HCT116 (cell line): ENCODE data around the gene TMEM151A. TPM values are rescaled to one million over a fixed set of nuclear protein-coding genes. Genes with fewer than 3 reads are reported as not detected.

Source experiments
- ATAC-seq: fragments of 200-7000 bp; cut with Tn5 transposase; 2 replicates; pipeline ENCODE4 v1.9.1; 2020; ENCODE audit warnings: mild to moderate bottlenecking, moderate library complexity
- BruUV-seq: library from RNA; stranded (reverse); fragments of 400-500 nt; replicated peaks from 2 replicates; lab custom pipeline; 2021; lab: Mats Ljungman, UMichigan
- CTCF ChIA-PET: fragments of 300-600 bp; sonication (Branson Sonifier 250); formaldehyde crosslinking; loops from one replicate; lab custom pipeline; 2021; ENCODE audit warnings: antibody characterized with exemption; lab: Charles Lee
- POLR2A ChIA-PET: fragments of 300-600, 350-600 bp; sonication (Branson Sonifier 250); formaldehyde crosslinking; loops from one replicate; lab custom pipeline; 2021; ENCODE audit warnings: antibody characterized with exemption; lab: Charles Lee
- RAD21 ChIA-PET, 2 experiments: fragments of 300-600 bp; sonication (Branson Sonifier 250); formaldehyde crosslinking; loops; one replicate each; lab custom pipeline; 2023; ENCODE audit warnings: low total read pairs in 2 of 2; ENCODE audit not compliant: uncharacterized antibody in 2 of 2, unreplicated experiment in 2 of 2, low non-redundant PET in 1 of 2; lab: Charles Lee
- DNase-seq: peaks from one replicate; pipeline ENCODE4 v3.0.0-alpha.2; 2010; ENCODE audit warnings: low read depth, low spot score
- H2AFZ ChIP-seq: fragments of 200-600 bp; shearing (Covaris generic), sonication (generic); 2 replicates; pipeline ENCODE4 v1.6.1; 2017; ENCODE audit warnings: low read depth, mixed run types, mixed read lengths, antibody characterized with exemption, low read length; ENCODE audit not compliant: poor library complexity, severe bottlenecking
- H3K27ac ChIP-seq: 2 replicates; pipeline ENCODE4 v1.5.1; 2012; ENCODE audit warnings: low read depth, low read length
- H3K27me3 ChIP-seq: fragments of 200-600 bp; sonication (generic); 2 replicates; pipeline ENCODE4 v1.6.1; 2016; ENCODE audit warnings: mixed run types, low read length, mixed read lengths; ENCODE audit not compliant: insufficient read depth
- H3K36me3 ChIP-seq, 2 experiments: fragments of 200-500 bp in 1 of 2; fragments of 200-600 bp in 1 of 2; sonication (Bioruptor generic) in 1 of 2; sonication (generic) in 1 of 2; 2 replicates each; pipeline versions ENCODE4 v1.5.1 to v1.6.1; 2014 to 2016; ENCODE audit warnings: low read length in 2 of 2, inconsistent platforms in 1 of 2, mixed read lengths in 1 of 2, mixed run types in 1 of 2; ENCODE audit not compliant: insufficient read depth in 2 of 2, control insufficient read depth in 1 of 2
- H3K4me1 ChIP-seq, 2 experiments: fragments of 200-600 bp in 1 of 2; sonication (generic) in 1 of 2; 2 replicates each; pipeline versions ENCODE4 v1.5.1 to v1.6.1; 2012 to 2017; ENCODE audit warnings: low read length in 2 of 2, inconsistent platforms in 1 of 2, mild to moderate bottlenecking in 1 of 2, mixed read lengths in 1 of 2, mixed run types in 1 of 2, moderate library complexity in 1 of 2; ENCODE audit not compliant: insufficient read depth in 2 of 2, control insufficient read depth in 1 of 2
- H3K4me2 ChIP-seq: fragments of 200-600 bp; sonication (generic); 2 replicates; pipeline ENCODE4 v1.6.1; 2017; ENCODE audit warnings: mixed run types, low read length, mixed read lengths
- H3K4me3 ChIP-seq, 2 experiments: fragments of 200-600 bp in 1 of 2; sonication (generic) in 1 of 2; replicated peaks in 1 of 2; 2 replicates each; pipeline ENCODE4 v1.5.1; 2011 to 2016; ENCODE audit warnings: low read length in 2 of 2, control low read depth in 1 of 2, low read depth in 1 of 2, mild to moderate bottlenecking in 1 of 2, mixed read lengths in 1 of 2, mixed run types in 1 of 2
- H3K79me2 ChIP-seq: fragments of 200-600 bp; sonication (generic); 2 replicates; pipeline ENCODE4 v1.6.1; 2017; ENCODE audit warnings: mild to moderate bottlenecking, mixed run types, low read length, moderate library complexity, mixed read lengths; ENCODE audit not compliant: insufficient read depth
- H3K9ac ChIP-seq: fragments of 200-600 bp; sonication (generic); 2 replicates; pipeline ENCODE4 v1.6.1; 2016; ENCODE audit warnings: low read length, mixed read lengths
- H3K9me2 ChIP-seq: fragments of 200-600 bp; sonication (generic), shearing (Covaris generic); 2 replicates; pipeline ENCODE4 v1.6.1; 2017; ENCODE audit warnings: mixed run types, mild to moderate bottlenecking, moderate library complexity; ENCODE audit not compliant: insufficient read depth
- H3K9me3 ChIP-seq, 2 experiments: fragments of 200-500 bp in 1 of 2; fragments of 200-600 bp in 1 of 2; sonication (Bioruptor generic) in 1 of 2; sonication (generic) in 1 of 2; 2 replicates each; pipeline ENCODE4 v1.6.1; 2014 to 2017; ENCODE audit warnings: low read length in 2 of 2, mixed read lengths in 2 of 2, inconsistent platforms in 1 of 2, low read depth in 1 of 2, mild to moderate bottlenecking in 1 of 2, mixed run types in 1 of 2, moderate library complexity in 1 of 2; ENCODE audit not compliant: control insufficient read depth in 1 of 2, insufficient read depth in 1 of 2
- H4K20me1 ChIP-seq: fragments of 200-600 bp; sonication (generic), shearing (Covaris generic); 2 replicates; pipeline ENCODE4 v1.6.1; 2017; ENCODE audit warnings: mixed run types, mild to moderate bottlenecking, moderate library complexity; ENCODE audit not compliant: insufficient read depth
- CEBPB ChIP-seq: IDR thresholded peaks from 2 replicates; pipeline ENCODE4 v1.6.1; 2012; ENCODE audit warnings: low read depth
- CTCF ChIP-seq, 3 experiments: fragments of 200-600 bp in 1 of 3; sonication (generic) in 1 of 3; IDR thresholded peaks in 2 of 3; conservative IDR thresholded peaks in 1 of 3; 2 replicates each; pipeline ENCODE4 v1.5.1; 2012 to 2017; ENCODE audit warnings: low read depth in 2 of 3, low read length in 2 of 3, antibody characterized with exemption in 1 of 3, borderline replicate concordance in 1 of 3, control low read depth in 1 of 3, mild to moderate bottlenecking in 1 of 3, mixed read lengths in 1 of 3, mixed run types in 1 of 3, moderate library complexity in 1 of 3; ENCODE audit not compliant: insufficient read depth in 1 of 3
- EGR1 ChIP-seq: IDR thresholded peaks from 2 replicates; pipeline ENCODE4 v1.6.1; 2012; ENCODE audit warnings: low read depth
- EZH2 ChIP-seq: fragments of 200-600 bp; sonication (generic); IDR thresholded peaks from 2 replicates; pipeline ENCODE4 v1.6.1; 2017; ENCODE audit warnings: antibody characterized with exemption, mixed run types
- FOSL1 ChIP-seq: IDR thresholded peaks from 2 replicates; pipeline ENCODE4 v1.6.1; 2012; ENCODE audit warnings: low read depth
- POLR2AphosphoS5 ChIP-seq: IDR thresholded peaks from 2 replicates; pipeline ENCODE4 v1.6.1; 2011; ENCODE audit warnings: mild to moderate bottlenecking, low read depth, low read length, moderate library complexity
- RAD21 ChIP-seq: IDR thresholded peaks from 2 replicates; pipeline ENCODE4 v1.6.1; 2012; ENCODE audit warnings: low read depth, mild to moderate bottlenecking
- REST ChIP-seq: IDR thresholded peaks from 2 replicates; pipeline ENCODE4 v1.6.1; 2012; ENCODE audit warnings: low read depth
- SIN3A ChIP-seq: IDR thresholded peaks from 2 replicates; pipeline ENCODE4 v1.6.1; 2012; ENCODE audit warnings: low read depth
- SRF ChIP-seq: IDR thresholded peaks from 2 replicates; pipeline ENCODE4 v1.6.1; 2012; ENCODE audit warnings: low read depth
- YY1 ChIP-seq: IDR thresholded peaks from 2 replicates; pipeline ENCODE4 v1.6.1; 2011; ENCODE audit warnings: low read length, low read depth, moderate library complexity, mild to moderate bottlenecking; ENCODE audit not compliant: insufficient replicate concordance; ENCODE audit errors: extremely low read depth
- intact Hi-C: fragments of 100-400 bp; cut with micrococcal nuclease; formaldehyde crosslinking; loops from 2 replicates; pipeline ENCODE4 v1.10.0; 2022
- total RNA-seq: library from RNA; stranded (reverse); gene quantifications from one replicate; pipeline ENCODE4 v1.2.1, GENCODE V29; 2021; ENCODE audit not compliant: unreplicated experiment
- TF ChIP-seq, protein P1 (sequence below): IDR thresholded peaks from 2 replicates; pipeline ENCODE4 v1.6.1; 2011; ENCODE audit warnings: mild to moderate bottlenecking, low read length, moderate library complexity; ENCODE audit not compliant: insufficient replicate concordance; ENCODE audit errors: extremely low read depth
- TF ChIP-seq, protein P2 (sequence below): IDR thresholded peaks from 2 replicates; pipeline ENCODE4 v1.6.1; 2012

TMEM151A gene
- total RNA-seq, 1 experiment from 2014 or later, result 5.9 TPM

GRCh38 chr11:66284526-66285078 lies 7.1 kb upstream of the TMEM151A start:
- no peak overlapping the region for H3K9ac ChIP-seq
- no TSS peak for BruUV-seq
- H2AFZ ChIP-seq, result no peak overlapping the region
- no peaks in the 10 kb centered on the region for H4K20me1 ChIP-seq
- intact Hi-C loops, result no loop called here
- H3K36me3 ChIP-seq, result no peaks in the 10 kb centered on the region
- ChIA-PET CTCF (interaction anchor here (1.1 kb wide), 1 partner anchor 573 kb away, joined by 3 read pairs; the partner anchor contains the start of gene KAT5), POLR2A (no interaction called here), RAD21 (no interaction called here)
- ATAC-seq (no peak), DNase-seq (no peak)
- no peaks in the 10 kb centered on the region for H3K9me2 ChIP-seq
- peaks cover 4 to 39% of the 10 kb centered on the region in 2 experiments; a peak in 3 of 4 replicates for H3K4me1 ChIP-seq
- no peak for TF ChIP-seq RAD21
- TF ChIP-seq, protein P1, sequence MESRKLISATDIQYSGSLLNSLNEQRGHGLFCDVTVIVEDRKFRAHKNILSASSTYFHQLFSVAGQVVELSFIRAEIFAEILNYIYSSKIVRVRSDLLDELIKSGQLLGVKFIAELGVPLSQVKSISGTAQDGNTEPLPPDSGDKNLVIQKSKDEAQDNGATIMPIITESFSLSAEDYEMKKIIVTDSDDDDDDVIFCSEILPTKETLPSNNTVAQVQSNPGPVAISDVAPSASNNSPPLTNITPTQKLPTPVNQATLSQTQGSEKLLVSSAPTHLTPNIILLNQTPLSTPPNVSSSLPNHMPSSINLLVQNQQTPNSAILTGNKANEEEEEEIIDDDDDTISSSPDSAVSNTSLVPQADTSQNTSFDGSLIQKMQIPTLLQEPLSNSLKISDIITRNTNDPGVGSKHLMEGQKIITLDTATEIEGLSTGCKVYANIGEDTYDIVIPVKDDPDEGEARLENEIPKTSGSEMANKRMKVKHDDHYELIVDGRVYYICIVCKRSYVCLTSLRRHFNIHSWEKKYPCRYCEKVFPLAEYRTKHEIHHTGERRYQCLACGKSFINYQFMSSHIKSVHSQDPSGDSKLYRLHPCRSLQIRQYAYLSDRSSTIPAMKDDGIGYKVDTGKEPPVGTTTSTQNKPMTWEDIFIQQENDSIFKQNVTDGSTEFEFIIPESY, result no peak
- no peak for TF ChIP-seq EGR1
- no peak for TF ChIP-seq CTCF (IDR thresholded peaks at IDR 0.05 in 2 of 3, conservative IDR thresholded peaks at IDR 0.05 in 1 of 3; ENCODE audit: borderline replicate concordance in 1 of 3, insufficient read depth in 1 of 3, low read depth in 2 of 3, low read length in 2 of 3)
- no peak for TF ChIP-seq CEBPB
- TF ChIP-seq YY1, result no peak
- TF ChIP-seq EZH2, result no peak
- no peak for TF ChIP-seq REST
- TF ChIP-seq, protein P2, sequence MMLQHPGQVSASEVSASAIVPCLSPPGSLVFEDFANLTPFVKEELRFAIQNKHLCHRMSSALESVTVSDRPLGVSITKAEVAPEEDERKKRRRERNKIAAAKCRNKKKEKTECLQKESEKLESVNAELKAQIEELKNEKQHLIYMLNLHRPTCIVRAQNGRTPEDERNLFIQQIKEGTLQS, result no peak
- no peak for TF ChIP-seq SIN3A
- TF ChIP-seq POLR2AphosphoS5, result no peak
- no peak for TF ChIP-seq SRF
- no peak for TF ChIP-seq FOSL1
- H3K27me3 ChIP-seq, result no peaks in the 10 kb centered on the region
- no peak overlapping the region for H3K4me2 ChIP-seq
- H3K27ac ChIP-seq, result no peak overlapping the region
- H3K9me3 ChIP-seq, result no peaks in the 10 kb centered on the region
- H3K4me3 ChIP-seq, result no peak overlapping the region
- H3K79me2 ChIP-seq, result peaks cover 19% of the 10 kb centered on the region
